PFSK-1 (cell line): ENCODE data around the gene BIRC5.

Source experiments
- FOXP2 ChIP-seq: optimal IDR thresholded peaks from 2 replicates; pipeline ENCODE3; 2011; ENCODE audit warnings: borderline replicate concordance, control low read depth, inconsistent platforms; ENCODE audit not compliant: insufficient read depth; ENCODE audit errors: extremely low read length, extremely low read depth
- POLR2AphosphoS5 ChIP-seq: IDR thresholded peaks from 2 replicates; pipeline ENCODE4 v1.6.1; 2012; ENCODE audit warnings: low read depth, mild to moderate bottlenecking, control low read depth, low read length, moderate library complexity
- SIN3A ChIP-seq: IDR thresholded peaks from 2 replicates; pipeline ENCODE4 v1.6.1; 2012; ENCODE audit warnings: mild to moderate bottlenecking, low read length, moderate library complexity, borderline replicate concordance; ENCODE audit not compliant: insufficient read depth
- TAF1 ChIP-seq: IDR thresholded peaks from 2 replicates; pipeline ENCODE4 v1.6.1; 2012; ENCODE audit warnings: low read length, control low read depth, borderline replicate concordance; ENCODE audit not compliant: insufficient read depth
- TF ChIP-seq, protein P1 (sequence below), 2 experiments: IDR thresholded peaks; 2 replicates each; pipeline versions ENCODE4 v1.6.1 to v1.8.0; 2011 to 2012; ENCODE audit warnings: low read depth in 2 of 2, low read length in 2 of 2, control low read depth in 1 of 2, inconsistent platforms in 1 of 2, mild to moderate bottlenecking in 1 of 2, moderate library complexity in 1 of 2; ENCODE audit not compliant: insufficient read depth in 1 of 2

DNA sequence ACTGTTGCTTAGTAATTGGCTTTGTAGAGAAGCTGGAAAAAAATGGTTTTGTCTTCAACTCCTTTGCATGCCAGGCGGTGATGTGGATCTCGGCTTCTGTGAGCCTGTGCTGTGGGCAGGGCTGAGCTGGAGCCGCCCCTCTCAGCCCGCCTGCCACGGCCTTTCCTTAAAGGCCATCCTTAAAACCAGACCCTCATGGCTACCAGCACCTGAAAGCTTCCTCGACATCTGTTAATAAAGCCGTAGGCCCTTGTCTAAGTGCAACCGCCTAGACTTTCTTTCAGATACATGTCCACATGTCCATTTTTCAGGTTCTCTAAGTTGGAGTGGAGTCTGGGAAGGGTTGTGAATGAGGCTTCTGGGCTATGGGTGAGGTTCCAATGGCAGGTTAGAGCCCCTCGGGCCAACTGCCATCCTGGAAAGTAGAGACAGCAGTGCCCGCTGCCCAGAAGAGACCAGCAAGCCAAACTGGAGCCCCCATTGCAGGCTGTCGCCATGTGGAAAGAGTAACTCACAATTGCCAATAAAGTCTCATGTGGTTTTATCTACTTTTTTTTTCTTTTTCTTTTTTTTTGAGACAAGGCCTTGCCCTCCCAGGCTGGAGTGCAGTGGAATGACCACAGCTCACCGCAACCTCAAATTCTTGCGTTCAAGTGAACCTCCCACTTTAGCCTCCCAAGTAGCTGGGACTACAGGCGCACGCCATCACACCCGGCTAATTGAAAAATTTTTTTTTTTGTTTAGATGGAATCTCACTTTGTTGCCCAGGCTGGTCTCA lies 11.2 kb downstream of the BIRC5 start:
- TF ChIP-seq, protein P1, sequence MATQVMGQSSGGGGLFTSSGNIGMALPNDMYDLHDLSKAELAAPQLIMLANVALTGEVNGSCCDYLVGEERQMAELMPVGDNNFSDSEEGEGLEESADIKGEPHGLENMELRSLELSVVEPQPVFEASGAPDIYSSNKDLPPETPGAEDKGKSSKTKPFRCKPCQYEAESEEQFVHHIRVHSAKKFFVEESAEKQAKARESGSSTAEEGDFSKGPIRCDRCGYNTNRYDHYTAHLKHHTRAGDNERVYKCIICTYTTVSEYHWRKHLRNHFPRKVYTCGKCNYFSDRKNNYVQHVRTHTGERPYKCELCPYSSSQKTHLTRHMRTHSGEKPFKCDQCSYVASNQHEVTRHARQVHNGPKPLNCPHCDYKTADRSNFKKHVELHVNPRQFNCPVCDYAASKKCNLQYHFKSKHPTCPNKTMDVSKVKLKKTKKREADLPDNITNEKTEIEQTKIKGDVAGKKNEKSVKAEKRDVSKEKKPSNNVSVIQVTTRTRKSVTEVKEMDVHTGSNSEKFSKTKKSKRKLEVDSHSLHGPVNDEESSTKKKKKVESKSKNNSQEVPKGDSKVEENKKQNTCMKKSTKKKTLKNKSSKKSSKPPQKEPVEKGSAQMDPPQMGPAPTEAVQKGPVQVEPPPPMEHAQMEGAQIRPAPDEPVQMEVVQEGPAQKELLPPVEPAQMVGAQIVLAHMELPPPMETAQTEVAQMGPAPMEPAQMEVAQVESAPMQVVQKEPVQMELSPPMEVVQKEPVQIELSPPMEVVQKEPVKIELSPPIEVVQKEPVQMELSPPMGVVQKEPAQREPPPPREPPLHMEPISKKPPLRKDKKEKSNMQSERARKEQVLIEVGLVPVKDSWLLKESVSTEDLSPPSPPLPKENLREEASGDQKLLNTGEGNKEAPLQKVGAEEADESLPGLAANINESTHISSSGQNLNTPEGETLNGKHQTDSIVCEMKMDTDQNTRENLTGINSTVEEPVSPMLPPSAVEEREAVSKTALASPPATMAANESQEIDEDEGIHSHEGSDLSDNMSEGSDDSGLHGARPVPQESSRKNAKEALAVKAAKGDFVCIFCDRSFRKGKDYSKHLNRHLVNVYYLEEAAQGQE (IDR thresholded peaks at IDR 0.05; ENCODE audit: insufficient read depth in 1 of 2, low read depth in 2 of 2, low read length in 2 of 2) = no peak
- TF ChIP-seq POLR2AphosphoS5 (peak; percentile 45; the same call in 1 of the 2 replicates), FOXP2 (no peak), SIN3A (no peak), TAF1 (no peak)
